ENCODE results near the gene GAB1. TPM values are rescaled to one million over a fixed set of nuclear protein-coding genes. Genes with fewer than 3 reads are reported as not detected.

GAB1 gene
- total RNA-seq, 1 donor from 2014 or later, result 63.3 TPM

DNA sequence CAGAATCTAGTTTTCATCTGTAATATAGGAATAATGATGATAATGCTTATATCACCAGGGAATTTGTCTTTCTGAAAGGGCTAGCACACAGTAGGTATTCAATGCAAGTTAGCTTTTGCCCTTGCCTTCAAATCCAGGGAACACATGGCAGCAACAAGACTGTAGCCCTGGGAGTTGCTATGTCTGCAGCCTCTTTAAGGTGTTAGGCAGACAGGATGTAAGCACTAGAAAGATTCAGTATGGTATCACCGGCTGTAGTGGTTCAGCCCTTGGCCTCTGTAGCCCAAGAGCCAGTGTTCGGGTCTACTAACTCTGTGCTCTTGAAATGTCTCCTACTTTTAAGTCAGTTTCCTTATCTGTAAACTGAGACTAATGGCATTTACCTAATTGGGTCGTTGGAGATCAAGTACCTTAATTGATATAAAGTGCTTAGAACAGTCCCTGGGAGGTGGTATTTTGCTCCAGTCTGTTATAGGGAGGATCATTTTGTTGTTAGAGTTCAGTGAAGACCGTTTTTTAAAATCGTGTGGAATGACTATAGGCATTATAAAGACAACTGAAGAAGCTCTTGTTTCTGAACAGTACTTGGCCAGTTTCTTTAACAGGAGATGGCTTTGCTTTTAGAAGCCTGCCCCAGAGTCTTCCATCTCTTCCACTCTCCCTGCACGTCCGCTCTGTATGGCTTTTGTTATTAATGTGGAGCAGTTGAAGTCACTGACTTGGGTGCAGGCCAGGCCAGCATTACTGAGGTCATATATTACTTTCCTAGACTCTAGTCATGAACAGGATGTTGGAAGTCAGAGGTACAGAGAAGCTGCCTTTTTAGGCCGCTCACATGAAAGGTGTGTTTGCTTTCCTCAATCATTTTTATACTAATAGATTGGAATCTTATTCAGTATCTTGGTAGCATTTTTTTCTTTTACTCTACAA is 44.8 kb downstream of the GAB1 start:
- Histone ChIP-seq H3K9me3 (no peaks in the 10 kb centered on the region), H3K27ac (peak overlapping the region; percentile 57), H3K27me3 (ENCODE audit: low read depth) (no peaks in the 10 kb centered on the region), H3K36me3 (no peaks in the 10 kb centered on the region), H3K4me3 (no peak overlapping the region), H3K4me1 (peaks cover 77% of the 10 kb centered on the region)
- no peak for TF ChIP-seq CTCF (IDR thresholded peaks at IDR 0.05)
- DNase-seq (peak; percentile 63), ATAC-seq (peak; percentile 79 to 84)
- intact Hi-C loops (cut with DNase I), result no loop called here

DNA sequence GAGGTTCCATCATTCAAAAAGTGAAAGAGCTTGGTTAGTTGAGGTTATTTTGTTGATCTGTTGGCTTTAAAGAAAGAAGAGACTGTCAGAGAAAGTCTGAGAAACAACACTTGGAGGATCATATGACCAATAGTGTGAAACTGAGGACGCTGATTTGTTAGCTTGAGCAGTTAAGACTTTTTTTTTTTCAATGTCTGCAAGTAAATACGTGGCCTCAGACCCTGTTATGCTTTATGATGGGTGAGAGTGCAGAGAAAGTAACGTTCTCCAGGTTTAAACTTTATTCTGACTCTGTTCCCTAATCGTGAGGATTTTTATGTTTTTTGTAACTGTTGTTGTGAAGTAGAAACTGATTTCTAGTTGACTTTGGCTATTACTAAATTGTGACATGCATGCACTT is 45.9 kb downstream of the GAB1 start:
- H3K4me1 ChIP-seq, result peaks cover 65% of the 10 kb centered on the region

DNA sequence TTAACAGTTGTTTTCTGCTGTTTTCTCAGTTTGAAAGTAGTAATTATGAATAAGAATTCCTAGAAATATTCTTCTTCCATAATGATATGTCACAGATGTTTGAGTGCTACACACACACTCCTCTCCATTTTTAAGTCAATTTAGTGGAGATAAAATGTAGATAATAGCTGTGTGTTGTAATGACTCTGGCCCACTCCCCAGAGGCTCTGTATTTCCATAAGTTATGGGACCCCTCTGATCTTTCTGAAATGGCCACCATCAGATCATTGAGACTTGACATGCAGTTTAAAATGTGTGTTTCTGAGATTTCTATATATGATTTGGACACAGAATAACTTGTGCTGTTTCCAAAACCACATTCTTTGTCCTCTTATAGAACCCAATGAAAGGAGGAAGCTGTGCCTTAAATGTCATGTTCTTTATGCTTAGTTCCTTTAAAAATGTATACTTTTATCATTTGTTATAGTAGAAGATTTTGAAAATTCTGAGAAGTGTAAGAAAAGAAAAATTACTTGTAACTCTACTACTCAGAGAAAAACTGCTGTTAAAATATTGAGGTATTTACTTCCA is 46.4 kb downstream of the GAB1 start:
- Histone ChIP-seq H3K9me3 (no peaks in the 10 kb centered on the region), H3K27me3 (ENCODE audit: low read depth) (no peaks in the 10 kb centered on the region), H3K36me3 (no peaks in the 10 kb centered on the region), H3K4me1 (peaks cover 66% of the 10 kb centered on the region), H3K27ac (peak overlapping the region; percentile 42), H3K4me3 (no peak overlapping the region)
- DNase-seq (no peak), ATAC-seq (no peak)
- no peak for TF ChIP-seq CTCF (IDR thresholded peaks at IDR 0.05)
- intact Hi-C loops (cut with DNase I), result no loop called here

More for the DNA sequence above, 45.9 kb downstream of the GAB1 start:
- Histone ChIP-seq H3K36me3 (no peaks in the 10 kb centered on the region), H3K27me3 (ENCODE audit: low read depth) (no peaks in the 10 kb centered on the region), H3K4me3 (no peak overlapping the region), H3K27ac (peak overlapping the region; percentile 57), H3K9me3 (no peaks in the 10 kb centered on the region)
- ATAC-seq (peak in 1 of 2 donors; percentile 15), DNase-seq (no peak)
- no peak for TF ChIP-seq CTCF (IDR thresholded peaks at IDR 0.05)
- intact Hi-C loops (cut with DNase I), result no loop called here

DNA sequence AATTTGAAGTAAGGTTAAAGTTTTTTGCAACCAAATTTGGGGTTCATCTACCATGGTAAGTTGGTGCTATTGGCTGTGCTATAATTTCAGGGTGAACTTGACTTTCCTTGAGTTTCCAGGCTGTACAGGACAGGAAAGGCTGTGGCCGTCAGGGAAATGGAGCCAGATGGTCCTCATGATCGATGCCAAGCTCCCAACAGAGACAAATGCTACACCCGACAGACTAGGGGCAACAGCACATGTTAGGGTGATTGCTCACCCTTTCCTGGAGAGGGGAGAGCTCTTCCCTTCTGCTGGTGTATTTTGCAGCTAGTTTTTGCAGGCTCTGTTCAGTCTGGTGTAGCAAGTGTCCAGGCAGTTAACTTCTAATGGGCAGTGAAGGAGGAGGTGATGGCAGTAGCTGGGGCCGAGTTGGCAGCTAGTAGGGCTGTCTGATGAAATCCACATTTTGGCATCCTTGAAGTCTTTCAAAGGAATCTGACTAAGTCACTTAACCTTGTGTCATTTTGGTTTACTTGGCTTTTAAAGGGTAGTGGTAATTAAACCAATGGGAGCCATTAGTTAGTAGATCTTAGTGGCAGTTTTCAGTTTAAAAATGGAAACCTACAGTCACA is 47.8 kb downstream of the GAB1 start:
- peaks cover 72% of the 10 kb centered on the region for H3K4me1 ChIP-seq
- H3K4me3 ChIP-seq, result no peak overlapping the region
- intact Hi-C loops (cut with DNase I), result no loop called here

More for the DNA sequence above, 47.8 kb downstream of the GAB1 start:
- Histone ChIP-seq H3K9me3 (no peaks in the 10 kb centered on the region), H3K36me3 (no peaks in the 10 kb centered on the region), H3K27me3 (ENCODE audit: low read depth) (no peaks in the 10 kb centered on the region), H3K27ac (peak overlapping the region; percentile 13)
- no peak for TF ChIP-seq CTCF (IDR thresholded peaks at IDR 0.05)
- ATAC-seq, result peak; percentile 50 to 72
- DNase-seq, result peak; percentile 44

Measured in lower lobe of right lung (tissue), 2 donors.